Osteoblast (primary cell): ENCODE measurements around the gene CAND2. TPM values are rescaled to one million over a fixed set of nuclear protein-coding genes. Genes with fewer than 3 reads are reported as not detected.

Source experiments
- DNase-seq: peaks from one replicate; pipeline ENCODE4 v3.0.0; 2011; ENCODE audit warnings: low spot score, mixed read lengths; ENCODE audit not compliant: insufficient read length; ENCODE audit errors: missing footprints
- H2AFZ ChIP-seq: 2 replicates; pipeline ENCODE4 v1.6.0; 2011; ENCODE audit warnings: mild to moderate bottlenecking, low read length
- H3K27ac ChIP-seq: 2 replicates; pipeline ENCODE4 v1.5.1; 2011; ENCODE audit warnings: mild to moderate bottlenecking, low read depth, low read length, moderate library complexity
- H3K27me3 ChIP-seq: 2 replicates; pipeline ENCODE4 v1.6.0; 2012; ENCODE audit warnings: mild to moderate bottlenecking, control low read depth, inconsistent platforms, low read length, moderate library complexity; ENCODE audit not compliant: insufficient read depth
- H3K36me3 ChIP-seq: 2 replicates; pipeline ENCODE4 v1.5.1; 2011; ENCODE audit warnings: mild to moderate bottlenecking, low read length, control low read depth, moderate library complexity; ENCODE audit not compliant: insufficient read depth
- H3K4me1 ChIP-seq: 2 replicates; pipeline ENCODE4 v1.5.1; 2011; ENCODE audit warnings: mild to moderate bottlenecking, low read length, control low read depth, moderate library complexity; ENCODE audit not compliant: insufficient read depth
- H3K4me2 ChIP-seq: 2 replicates; pipeline ENCODE4 v1.6.0; 2011; ENCODE audit warnings: mild to moderate bottlenecking, low read length; ENCODE audit not compliant: insufficient read depth
- H3K4me3 ChIP-seq: fragments of 200-600 bp; sonication (generic); 3 replicates; pipeline ENCODE4 v1.5.1; 2012; ENCODE audit warnings: mild to moderate bottlenecking, low read length, inconsistent platforms; ENCODE audit not compliant: insufficient read depth
- H3K79me2 ChIP-seq: 2 replicates; pipeline ENCODE4 v1.6.0; 2012; ENCODE audit warnings: mild to moderate bottlenecking, low read length, control low read depth, inconsistent platforms; ENCODE audit not compliant: insufficient read depth
- H3K9me3 ChIP-seq: 2 replicates; pipeline ENCODE4 v1.5.1; 2011; ENCODE audit warnings: low read depth, low read length, control low read depth
- H4K20me1 ChIP-seq: 2 replicates; pipeline ENCODE4 v1.6.0; 2012; ENCODE audit warnings: mild to moderate bottlenecking, low read length, control low read depth; ENCODE audit not compliant: insufficient read depth
- total RNA-seq: library from RNA; depleted of rRNA; stranded (reverse); fragments of >200 nt; gene quantifications from 2 replicates; pipeline ENCODE4 v1.2.3, GENCODE V29; 2012
- TF ChIP-seq, protein P1 (sequence below): IDR thresholded peaks from 2 replicates; pipeline ENCODE4 v1.5.1; 2011; ENCODE audit warnings: mild to moderate bottlenecking, low read depth, low read length, moderate library complexity; ENCODE audit errors: extremely low read depth

CAND2 gene
- total RNA-seq, 1 donor = 1.4 TPM

DNA sequence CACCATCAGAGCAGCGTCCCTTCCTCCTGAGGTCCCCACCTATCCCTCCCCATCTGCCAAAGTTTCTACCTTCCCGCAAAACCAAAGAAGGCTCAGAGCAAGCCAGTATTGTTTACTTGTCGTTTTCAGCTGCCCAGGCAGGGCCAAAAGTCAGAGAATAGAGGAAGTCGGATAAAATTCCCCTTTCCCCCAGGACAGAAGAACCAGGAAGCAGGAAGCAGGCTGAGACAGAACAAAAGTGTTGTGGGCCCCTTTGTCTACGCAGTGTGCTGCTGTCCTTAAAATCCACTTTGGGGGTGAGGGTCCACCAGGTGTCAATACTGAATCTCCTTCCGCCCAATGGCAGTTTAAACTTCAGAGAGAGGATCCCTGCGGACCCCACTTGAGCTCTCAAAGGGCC, 63.4 kb downstream of the CAND2 start:
- Histone ChIP-seq H2AFZ (no peak overlapping the region), H3K4me1 (no peaks in the 10 kb centered on the region), H4K20me1 (no peaks in the 10 kb centered on the region), H3K4me2 (no peak overlapping the region), H3K79me2 (no peaks in the 10 kb centered on the region), H3K36me3 (no peaks in the 10 kb centered on the region), H3K9me3 (no peaks in the 10 kb centered on the region), H3K27ac (no peak overlapping the region), H3K4me3 (no peak overlapping the region), H3K27me3 (peaks cover 20% of the 10 kb centered on the region)
- no peak for DNase-seq
- TF ChIP-seq, protein P1, sequence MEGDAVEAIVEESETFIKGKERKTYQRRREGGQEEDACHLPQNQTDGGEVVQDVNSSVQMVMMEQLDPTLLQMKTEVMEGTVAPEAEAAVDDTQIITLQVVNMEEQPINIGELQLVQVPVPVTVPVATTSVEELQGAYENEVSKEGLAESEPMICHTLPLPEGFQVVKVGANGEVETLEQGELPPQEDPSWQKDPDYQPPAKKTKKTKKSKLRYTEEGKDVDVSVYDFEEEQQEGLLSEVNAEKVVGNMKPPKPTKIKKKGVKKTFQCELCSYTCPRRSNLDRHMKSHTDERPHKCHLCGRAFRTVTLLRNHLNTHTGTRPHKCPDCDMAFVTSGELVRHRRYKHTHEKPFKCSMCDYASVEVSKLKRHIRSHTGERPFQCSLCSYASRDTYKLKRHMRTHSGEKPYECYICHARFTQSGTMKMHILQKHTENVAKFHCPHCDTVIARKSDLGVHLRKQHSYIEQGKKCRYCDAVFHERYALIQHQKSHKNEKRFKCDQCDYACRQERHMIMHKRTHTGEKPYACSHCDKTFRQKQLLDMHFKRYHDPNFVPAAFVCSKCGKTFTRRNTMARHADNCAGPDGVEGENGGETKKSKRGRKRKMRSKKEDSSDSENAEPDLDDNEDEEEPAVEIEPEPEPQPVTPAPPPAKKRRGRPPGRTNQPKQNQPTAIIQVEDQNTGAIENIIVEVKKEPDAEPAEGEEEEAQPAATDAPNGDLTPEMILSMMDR = no peak

DNA sequence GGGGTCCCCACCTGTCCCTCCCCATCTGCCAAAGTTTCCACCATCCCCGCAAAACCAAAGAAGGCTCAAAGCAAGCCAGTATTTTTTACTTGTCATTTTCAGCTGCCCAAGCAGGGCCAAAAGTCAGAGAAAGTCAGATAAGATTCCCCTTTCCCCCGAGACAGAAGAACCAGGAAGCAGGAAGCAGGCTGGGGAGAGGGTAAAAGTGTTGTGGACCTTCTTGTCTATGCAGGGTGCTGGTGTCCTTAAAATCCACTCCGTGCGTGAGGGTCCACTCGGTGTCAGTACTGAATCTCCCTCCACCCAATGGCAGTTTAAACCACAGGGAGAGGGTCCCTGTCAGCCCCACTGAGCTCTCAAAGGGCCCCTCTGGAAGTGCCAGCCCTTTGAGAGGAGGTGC, 65.1 kb downstream of the CAND2 start:
- no peak overlapping the region for H3K27ac ChIP-seq
- TF ChIP-seq, protein P1 = no peak
- H3K4me2 ChIP-seq = no peak overlapping the region
- no peaks in the 10 kb centered on the region for H3K4me1 ChIP-seq
- H3K27me3 ChIP-seq = peaks cover 12% of the 10 kb centered on the region
- H3K36me3 ChIP-seq = no peaks in the 10 kb centered on the region
- H3K79me2 ChIP-seq = no peaks in the 10 kb centered on the region
- DNase-seq = no peak
- no peaks in the 10 kb centered on the region for H4K20me1 ChIP-seq
- peaks cover 2% of the 10 kb centered on the region for H3K9me3 ChIP-seq
- no peak overlapping the region for H2AFZ ChIP-seq
- H3K4me3 ChIP-seq = no peak overlapping the region

DNA sequence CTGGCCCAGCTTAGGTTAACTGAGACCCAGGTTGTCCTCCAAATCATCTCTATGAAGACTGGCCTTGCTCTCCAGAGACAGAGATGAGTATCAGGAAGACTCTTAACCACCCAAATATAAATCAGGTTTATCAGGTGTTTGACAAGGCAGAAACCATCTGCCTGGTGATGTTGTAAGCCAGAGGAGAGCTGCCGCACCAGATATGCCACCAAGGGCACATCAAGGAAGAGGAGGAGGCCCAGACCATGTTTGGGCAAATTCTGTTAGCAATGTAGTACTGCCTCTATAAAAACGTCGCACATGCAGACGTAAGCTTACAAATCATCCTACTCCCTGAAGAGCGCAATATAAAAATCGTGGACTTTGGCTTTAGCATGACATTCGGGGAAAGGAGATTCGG, 65.9 kb downstream of the CAND2 start:
- no peak for DNase-seq
- Histone ChIP-seq H4K20me1 (no peaks in the 10 kb centered on the region), H3K4me1 (no peaks in the 10 kb centered on the region), H3K79me2 (no peaks in the 10 kb centered on the region), H2AFZ (no peak overlapping the region), H3K36me3 (no peaks in the 10 kb centered on the region), H3K27me3 (peaks cover 10% of the 10 kb centered on the region), H3K27ac (no peak overlapping the region), H3K4me2 (no peak overlapping the region), H3K4me3 (no peak overlapping the region), H3K9me3 (peaks cover 2% of the 10 kb centered on the region)
- TF ChIP-seq, protein P1 = no peak

DNA sequence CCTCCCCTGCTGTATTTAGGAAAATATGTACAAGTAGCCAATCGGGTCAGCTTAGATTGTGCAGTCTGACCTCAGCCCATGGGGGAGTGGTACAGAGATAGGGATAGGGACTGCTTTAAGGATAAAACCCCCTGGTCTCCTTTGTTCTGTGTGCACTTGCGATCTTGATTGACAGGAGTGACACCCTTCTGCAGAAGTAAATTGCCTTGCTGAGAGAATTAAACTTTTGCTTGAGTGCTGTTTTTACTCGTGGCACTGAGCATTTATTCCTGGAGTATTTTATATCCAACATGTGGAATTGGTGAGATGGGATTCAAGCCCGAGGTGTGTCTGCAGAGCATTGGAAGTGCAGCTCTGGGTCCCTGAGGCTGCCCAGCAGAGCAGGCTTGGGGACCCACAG, 68.8 kb downstream of the CAND2 start:
- Histone ChIP-seq H3K4me3 (no peak overlapping the region), H3K4me1 (no peaks in the 10 kb centered on the region), H2AFZ (no peak overlapping the region), H3K9me3 (peaks cover 2% of the 10 kb centered on the region), H3K79me2 (no peaks in the 10 kb centered on the region), H4K20me1 (no peaks in the 10 kb centered on the region), H3K27me3 (peaks cover 3% of the 10 kb centered on the region), H3K4me2 (no peak overlapping the region), H3K36me3 (no peaks in the 10 kb centered on the region), H3K27ac (no peak overlapping the region)
- TF ChIP-seq, protein P1 = no peak
- no peak for DNase-seq
